MM.1S (cell line): Measurements from ENCODE around the gene SSU72.

ENCODE experiments used
- DNase-seq: peaks from one replicate; pipeline ENCODE4 v3.0.0-alpha.2; 2015
- H2AFZ ChIP-seq: fragments of 300-600 bp; sonication (generic); 2 replicates; pipeline ENCODE4 v1.6.0; 2016; ENCODE audit warnings: antibody characterized with exemption, low read length
- H3F3A ChIP-seq: fragments of 300-600 bp; sonication (generic); 2 replicates; pipeline ENCODE4 v1.6.1; 2016; ENCODE audit warnings: mild to moderate bottlenecking, antibody characterized with exemption, low read length, moderate library complexity, mixed read lengths; ENCODE audit not compliant: insufficient read depth
- H3K27ac ChIP-seq: fragments of 300-600 bp; sonication (generic); 2 replicates; pipeline ENCODE4 v1.5.1; 2016; ENCODE audit warnings: mild to moderate bottlenecking, low read length
- H3K27me3 ChIP-seq: fragments of 300-600 bp; sonication (generic); replicated peaks from 2 replicates; pipeline ENCODE4 v1.6.0; 2016; ENCODE audit warnings: low read length; ENCODE audit not compliant: insufficient read depth
- H3K36me3 ChIP-seq: fragments of 300-600 bp; sonication (generic); replicated peaks from 2 replicates; pipeline ENCODE4 v1.6.1; 2016; ENCODE audit warnings: mild to moderate bottlenecking, low read length, mixed read lengths; ENCODE audit not compliant: insufficient read depth
- H3K4me1 ChIP-seq: fragments of 300-600 bp; sonication (generic); 2 replicates; pipeline ENCODE4 v1.6.1; 2016; ENCODE audit warnings: low read length, mixed read lengths
- H3K4me2 ChIP-seq: fragments of 300-600 bp; sonication (generic); 2 replicates; pipeline ENCODE4 v1.6.0; 2016; ENCODE audit warnings: low read depth, low read length
- H3K4me3 ChIP-seq: fragments of 300-600 bp; sonication (generic); 2 replicates; pipeline ENCODE4 v1.5.1; 2016; ENCODE audit warnings: low read length, mixed read lengths
- H3K79me2 ChIP-seq: fragments of 300-600 bp; sonication (generic); 2 replicates; pipeline ENCODE4 v1.6.1; 2016; ENCODE audit warnings: mixed run types, low read length, mixed read lengths
- H3K9ac ChIP-seq: fragments of 300-600 bp; sonication (generic); 2 replicates; pipeline ENCODE4 v1.6.1; 2016; ENCODE audit warnings: low read length, mixed read lengths
- H3K9me2 ChIP-seq: fragments of 300-600 bp; sonication (generic); replicated peaks from 2 replicates; pipeline ENCODE4 v1.6.1; 2016; ENCODE audit warnings: mild to moderate bottlenecking, low read length, mixed read lengths; ENCODE audit not compliant: insufficient read depth
- H3K9me3 ChIP-seq: fragments of 300-600 bp; sonication (generic); replicated peaks from 2 replicates; pipeline ENCODE4 v1.6.1; 2016; ENCODE audit warnings: mild to moderate bottlenecking, low read length, mixed read lengths; ENCODE audit not compliant: insufficient read depth
- H4K20me1 ChIP-seq: fragments of 300-600 bp; sonication (generic); 2 replicates; pipeline ENCODE4 v1.6.1; 2016; ENCODE audit warnings: mild to moderate bottlenecking, low read length, moderate library complexity, mixed read lengths; ENCODE audit not compliant: insufficient read depth
- EZH2 ChIP-seq: fragments of 300-600 bp; sonication (generic); optimal IDR thresholded peaks from 2 replicates; pipeline ENCODE3; 2017; ENCODE audit warnings: low read depth, mild to moderate bottlenecking, antibody characterized with exemption, low read length, mixed read lengths
- EZH2phosphoT487 ChIP-seq: fragments of 300-600 bp; sonication (generic); IDR thresholded peaks from 2 replicates; pipeline ENCODE4 v1.6.1; 2018; ENCODE audit warnings: antibody characterized with exemption, low read length
- TF ChIP-seq, protein P1 (sequence below): fragments of 300-600 bp; sonication (generic); IDR thresholded peaks from 2 replicates; pipeline ENCODE4 v1.5.1; 2016; ENCODE audit warnings: antibody characterized with exemption, low read length, mixed read lengths

The SSU72 gene

GRCh38 chr1:1574721-1575537 is at the start of gene SSU72:
TSS of gene SSU72 (minus strand) at chr1:1574863. CDS start at chr1:1574557, 306 bp downstream.
- Histone ChIP-seq H3K4me2 (peak within 1 kb of the TSS; percentile 97), H4K20me1 (no peaks in the 10 kb centered on the region), H3K9me3 (no peaks in the 10 kb centered on the region), H3K4me3 (peak within 1 kb of the TSS; percentile 100), H3K27ac (peak within 1 kb of the TSS; percentile 67), H3K9ac (peak within 1 kb of the TSS; percentile 99), H3F3A (peaks cover 3% of the 10 kb centered on the region; the same call in 1 of the 2 replicates), H3K36me3 (no peaks in the 10 kb centered on the region), H2AFZ (peak within 1 kb of the TSS; percentile 77), H3K9me2 (no peaks in the 10 kb centered on the region), H3K4me1 (0 out of 2 replicates have a peak, but pooled peaks cover 3% of the 10 kb centered on the region), H3K79me2 (peaks cover 52% of the 10 kb centered on the region), H3K27me3 (peaks cover 32% of the 10 kb centered on the region)
- TF ChIP-seq EZH2phosphoT487 (no peak), EZH2 (no peak)
- TF ChIP-seq, protein P1, sequence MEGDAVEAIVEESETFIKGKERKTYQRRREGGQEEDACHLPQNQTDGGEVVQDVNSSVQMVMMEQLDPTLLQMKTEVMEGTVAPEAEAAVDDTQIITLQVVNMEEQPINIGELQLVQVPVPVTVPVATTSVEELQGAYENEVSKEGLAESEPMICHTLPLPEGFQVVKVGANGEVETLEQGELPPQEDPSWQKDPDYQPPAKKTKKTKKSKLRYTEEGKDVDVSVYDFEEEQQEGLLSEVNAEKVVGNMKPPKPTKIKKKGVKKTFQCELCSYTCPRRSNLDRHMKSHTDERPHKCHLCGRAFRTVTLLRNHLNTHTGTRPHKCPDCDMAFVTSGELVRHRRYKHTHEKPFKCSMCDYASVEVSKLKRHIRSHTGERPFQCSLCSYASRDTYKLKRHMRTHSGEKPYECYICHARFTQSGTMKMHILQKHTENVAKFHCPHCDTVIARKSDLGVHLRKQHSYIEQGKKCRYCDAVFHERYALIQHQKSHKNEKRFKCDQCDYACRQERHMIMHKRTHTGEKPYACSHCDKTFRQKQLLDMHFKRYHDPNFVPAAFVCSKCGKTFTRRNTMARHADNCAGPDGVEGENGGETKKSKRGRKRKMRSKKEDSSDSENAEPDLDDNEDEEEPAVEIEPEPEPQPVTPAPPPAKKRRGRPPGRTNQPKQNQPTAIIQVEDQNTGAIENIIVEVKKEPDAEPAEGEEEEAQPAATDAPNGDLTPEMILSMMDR: no peak
- peak; percentile 93 for DNase-seq

- Histone ChIP-seq H3K4me1 (no peaks in the 10 kb centered on the region), H3K9me2 (no peaks in the 10 kb centered on the region), H3K9me3 (no peaks in the 10 kb centered on the region), H3K79me2 (no peaks in the 10 kb centered on the region), H3K9ac (no peak overlapping the region), H4K20me1 (no peaks in the 10 kb centered on the region), H3K36me3 (no peaks in the 10 kb centered on the region), H3F3A (no peaks in the 10 kb centered on the region), H2AFZ (no peak overlapping the region), H3K4me2 (no peak overlapping the region), H3K4me3 (no peak overlapping the region), H3K27me3 (no peaks in the 10 kb centered on the region), H3K27ac (no peak overlapping the region)
- no peak for DNase-seq
- TF ChIP-seq EZH2: no peak
- TF ChIP-seq, protein P1: no peak
- TF ChIP-seq EZH2phosphoT487: no peak
These were observed 49.2 kb upstream of the SSU72 start for GRCh38 chr1:1623631-1624442.

GRCh38 chr1:1623181-1623630 is 48.5 kb upstream of the SSU72 start:
- H3K79me2 ChIP-seq: no peaks in the 10 kb centered on the region
- no peaks in the 10 kb centered on the region for H4K20me1 ChIP-seq
- no peaks in the 10 kb centered on the region for H3K27me3 ChIP-seq
- H3K4me3 ChIP-seq: no peak overlapping the region
- H3K9ac ChIP-seq: no peak overlapping the region
- H3K4me2 ChIP-seq: no peak overlapping the region
- H3K27ac ChIP-seq: no peak overlapping the region
- H2AFZ ChIP-seq: no peak overlapping the region
- no peaks in the 10 kb centered on the region for H3F3A ChIP-seq
- DNase-seq: no peak
- TF ChIP-seq, protein P1: no peak
- no peak for TF ChIP-seq EZH2phosphoT487
- no peak for TF ChIP-seq EZH2
- no peaks in the 10 kb centered on the region for H3K36me3 ChIP-seq
- no peaks in the 10 kb centered on the region for H3K4me1 ChIP-seq
- H3K9me3 ChIP-seq: no peaks in the 10 kb centered on the region
- H3K9me2 ChIP-seq: no peaks in the 10 kb centered on the region
